Tibial nerve (tissue), 4 donors: ENCODE data around the gene TCFL5. TPM values are rescaled to one million over a fixed set of nuclear protein-coding genes. Genes with fewer than 3 reads are reported as not detected.

Experiments used
- DNase-seq, 2 donors: peaks; one replicate each; pipeline ENCODE4 v3.0.0-alpha.2; 2019; ENCODE audit warnings: low spot score in 2 of 2
- H3K27ac ChIP-seq, 4 donors: fragments of 200-600 bp; sonication (generic) in 3 of 4; one replicate each; pipeline ENCODE4 v1.5.1; 2017 to 2019; ENCODE audit warnings: mild to moderate bottlenecking in 1 of 4
- H3K27me3 ChIP-seq, 2 donors: fragments of 200-600 bp; sonication (generic) in 1 of 2; one replicate each; pipeline versions ENCODE4 v1.5.1 to v1.6.0; 2017 to 2019
- H3K36me3 ChIP-seq, 3 donors: fragments of 200-600 bp; sonication (generic); one replicate each; pipeline ENCODE4 v1.5.1; 2018 to 2019
- H3K4me1 ChIP-seq, 4 donors: fragments of 200-600 bp; sonication (generic) in 3 of 4; one replicate each; pipeline ENCODE4 v1.5.1; 2017 to 2019
- H3K4me3 ChIP-seq, 4 donors: fragments of 200-600 bp; sonication (generic) in 3 of 4; one replicate each; pipeline ENCODE4 v1.5.1; 2017 to 2019; ENCODE audit warnings: mild to moderate bottlenecking in 1 of 4, moderate library complexity in 1 of 4
- H3K9me3 ChIP-seq, 4 donors: fragments of 200-600 bp; sonication (generic) in 3 of 4; one replicate each; pipeline ENCODE4 v1.5.1; 2017 to 2019
- EP300 ChIP-seq, 2 donors: sonication (generic); formaldehyde crosslinking; IDR thresholded peaks; one replicate each; pipeline ENCODE4 v1.6.1; 2017; ENCODE audit warnings: antibody characterized with exemption in 2 of 2, mild to moderate bottlenecking in 1 of 2
- POLR2A ChIP-seq, 2 donors: fragments of 450-650 bp; IDR thresholded peaks; one replicate each; pipeline ENCODE4 v1.6.1; 2017; ENCODE audit warnings: antibody characterized with exemption in 2 of 2, mild to moderate bottlenecking in 2 of 2, moderate library complexity in 2 of 2
- WGBS, 2 donors: methylation state at CpG; one replicate each; pipeline ENCODE4 v1.1.5; 2018; 5-methylcytosine and 5-hydroxymethylcytosine counted together
- total RNA-seq, 4 donors: library from RNA; depleted of rRNA; stranded (reverse); fragments of >200 nt; gene quantifications; one replicate each; pipeline ENCODE4 v1.1.0, GENCODE V29; 2016
- TF ChIP-seq, protein P1 (sequence below), 5 experiments: fragments of 200-600 bp in 3 of 5; fragments of 450-650 bp in 2 of 5; sonication (generic) in 3 of 5; IDR thresholded peaks; one replicate each; pipeline ENCODE4 v1.5.1; 2016 to 2019; ENCODE audit warnings: antibody characterized with exemption in 5 of 5, mild to moderate bottlenecking in 3 of 5, moderate library complexity in 2 of 5

The TCFL5 gene
- 10 to 100 TPM in 3 of 4 donors, 1 to 10 TPM in 1; 9.8 to 25.1 (median 16.2) TPM for total RNA-seq

- peak; percentile 77 to 87 for DNase-seq
- peak within 1 kb of the TSS in 3 of 4 donors; percentile 3 to 85 (median 77) for H3K27ac ChIP-seq
- TF ChIP-seq EP300 (IDR thresholded peaks at IDR 0.05) (peak; percentile 49 to 79), POLR2A (IDR thresholded peaks at IDR 0.05) (peak; percentile 13 to 20)
- TF ChIP-seq, protein P1, sequence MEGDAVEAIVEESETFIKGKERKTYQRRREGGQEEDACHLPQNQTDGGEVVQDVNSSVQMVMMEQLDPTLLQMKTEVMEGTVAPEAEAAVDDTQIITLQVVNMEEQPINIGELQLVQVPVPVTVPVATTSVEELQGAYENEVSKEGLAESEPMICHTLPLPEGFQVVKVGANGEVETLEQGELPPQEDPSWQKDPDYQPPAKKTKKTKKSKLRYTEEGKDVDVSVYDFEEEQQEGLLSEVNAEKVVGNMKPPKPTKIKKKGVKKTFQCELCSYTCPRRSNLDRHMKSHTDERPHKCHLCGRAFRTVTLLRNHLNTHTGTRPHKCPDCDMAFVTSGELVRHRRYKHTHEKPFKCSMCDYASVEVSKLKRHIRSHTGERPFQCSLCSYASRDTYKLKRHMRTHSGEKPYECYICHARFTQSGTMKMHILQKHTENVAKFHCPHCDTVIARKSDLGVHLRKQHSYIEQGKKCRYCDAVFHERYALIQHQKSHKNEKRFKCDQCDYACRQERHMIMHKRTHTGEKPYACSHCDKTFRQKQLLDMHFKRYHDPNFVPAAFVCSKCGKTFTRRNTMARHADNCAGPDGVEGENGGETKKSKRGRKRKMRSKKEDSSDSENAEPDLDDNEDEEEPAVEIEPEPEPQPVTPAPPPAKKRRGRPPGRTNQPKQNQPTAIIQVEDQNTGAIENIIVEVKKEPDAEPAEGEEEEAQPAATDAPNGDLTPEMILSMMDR (IDR thresholded peaks at IDR 0.05): peak in 1 of 5 experiments; percentile 15
- peaks cover 0 to 26% (median 13%) of the 10 kb centered on the region in 4 donors for H3K4me1 ChIP-seq
- WGBS, 2 donors: 13 to 17% methylated on average over 5 to 39 of the region's 70 CpGs
- H3K27me3 ChIP-seq: no peaks in the 10 kb centered on the region
- H3K36me3 ChIP-seq: peaks cover 0 to 12% (median 0%) of the 10 kb centered on the region in 3 donors
- H3K9me3 ChIP-seq: no peaks in the 10 kb centered on the region
- H3K4me3 ChIP-seq: peak within 1 kb of the TSS; percentile 32 to 60 (median 38)
These were observed at the start of gene TCFL5 for GRCh38 chr20:62861726-62862336. TCFL5 (minus strand) TSS chr20:62861822; CDS start chr20:62861670, 152 bp downstream.

DNA sequence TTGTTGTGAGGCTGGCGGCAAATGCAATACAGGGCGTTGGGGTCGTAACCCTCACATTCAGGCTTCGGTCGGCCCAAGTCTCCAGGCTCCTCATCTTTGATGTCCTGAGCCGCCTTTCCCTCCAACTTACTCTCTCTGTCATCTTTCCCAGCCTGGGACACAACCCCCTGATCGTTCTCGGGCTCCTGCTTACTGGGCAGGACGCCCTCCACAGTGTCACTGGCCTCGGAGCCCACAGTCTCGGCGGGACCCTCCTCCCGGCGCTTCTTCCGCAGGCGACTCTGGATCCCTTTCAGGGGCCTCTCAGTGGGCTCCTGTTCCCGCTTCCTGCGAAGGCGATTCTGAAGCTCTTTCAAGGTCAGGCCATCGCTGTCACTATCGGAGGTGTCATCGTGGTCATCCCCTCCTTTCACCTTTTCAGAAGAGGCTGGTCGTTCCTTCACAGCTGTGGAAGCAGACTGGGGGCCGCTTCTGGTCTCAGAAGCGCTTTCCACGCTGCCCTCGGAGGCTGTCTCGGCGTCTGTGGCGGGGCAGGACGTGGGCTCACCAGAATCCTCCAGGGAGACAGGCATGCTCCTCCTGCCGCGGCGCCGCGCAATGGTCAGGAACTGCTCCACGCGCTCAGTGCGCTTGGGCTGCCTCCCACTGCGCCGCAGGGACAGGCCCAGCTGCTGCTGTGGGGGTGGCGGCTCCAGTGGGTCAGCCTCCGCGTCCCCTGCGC, 49.3 kb upstream of the TCFL5 start:
- Histone ChIP-seq H3K27ac (no peak overlapping the region), H3K36me3 (peaks cover 7 to 77% (median 46%) of the 10 kb centered on the region in 3 donors), H3K27me3 (no peaks in the 10 kb centered on the region), H3K4me1 (peaks cover 0 to 43% (median 7%) of the 10 kb centered on the region in 4 donors), H3K9me3 (no peaks in the 10 kb centered on the region), H3K4me3 (no peak overlapping the region)
- TF ChIP-seq POLR2A (IDR thresholded peaks at IDR 0.05): no peak
- TF ChIP-seq, protein P1 (IDR thresholded peaks at IDR 0.05): no peak
- no peak for TF ChIP-seq EP300 (IDR thresholded peaks at IDR 0.05)
- DNase-seq: no peak
- 94% methylated on average over 38 to 45 of the region's 45 CpGs for WGBS, 2 donors

DNA sequence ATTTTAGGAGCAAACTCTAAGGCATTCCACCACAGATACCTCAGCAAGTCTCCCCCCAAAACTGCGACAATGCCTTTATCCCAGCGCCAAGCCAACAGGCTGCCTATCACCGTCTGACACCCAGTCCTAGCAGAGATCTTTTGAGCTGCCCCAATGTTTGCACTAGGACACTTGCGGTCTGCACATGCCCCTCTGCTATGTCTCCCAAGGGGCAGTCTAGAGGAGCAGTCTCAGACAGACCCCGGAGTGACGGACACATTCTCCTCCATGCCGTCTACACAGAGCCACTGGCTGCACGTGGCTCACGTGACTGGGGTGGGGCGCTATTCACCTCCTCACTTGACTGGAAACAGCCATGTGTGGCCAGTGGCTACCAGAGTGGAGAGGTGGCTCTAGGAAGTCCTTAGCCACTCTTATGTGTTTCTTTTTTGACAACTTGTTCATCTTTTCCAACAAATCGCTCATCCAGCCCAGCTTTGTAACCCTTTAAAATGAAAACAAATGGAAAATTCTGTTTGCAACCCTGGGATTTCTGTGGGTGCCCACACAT, 48.7 kb upstream of the TCFL5 start:
- Histone ChIP-seq H3K9me3 (no peaks in the 10 kb centered on the region), H3K27ac (no peak overlapping the region), H3K27me3 (no peaks in the 10 kb centered on the region), H3K4me1 (peaks cover 0 to 37% (median 7%) of the 10 kb centered on the region in 4 donors), H3K36me3 (peaks cover 7 to 83% (median 53%) of the 10 kb centered on the region in 3 donors), H3K4me3 (no peak overlapping the region)
- 88 to 91% methylated on average over 11 of the region's 11 CpGs for WGBS, 2 donors
- DNase-seq: no peak
- TF ChIP-seq, protein P1 (IDR thresholded peaks at IDR 0.05): no peak
- TF ChIP-seq POLR2A (IDR thresholded peaks at IDR 0.05) (no peak), EP300 (IDR thresholded peaks at IDR 0.05) (no peak)

GRCh38 chr20:62908971-62909791, 47.6 kb upstream of the TCFL5 start:
- Histone ChIP-seq H3K36me3 (peaks cover 7 to 94% (median 57%) of the 10 kb centered on the region in 3 donors), H3K27me3 (no peaks in the 10 kb centered on the region), H3K4me3 (no peak overlapping the region), H3K4me1 (peaks cover 0 to 26% (median 2%) of the 10 kb centered on the region in 4 donors), H3K9me3 (no peaks in the 10 kb centered on the region), H3K27ac (no peak overlapping the region)
- DNase-seq: no peak
- no peak for TF ChIP-seq EP300 (IDR thresholded peaks at IDR 0.05)
- TF ChIP-seq, protein P1 (IDR thresholded peaks at IDR 0.05): no peak
- no peak for TF ChIP-seq POLR2A (IDR thresholded peaks at IDR 0.05)
- 88 to 92% methylated on average over 18 of the region's 18 CpGs for WGBS, 2 donors
